ENCODE results near the gene DSC3.
A peak's percentile ranks its signal among the peaks of the same experiment; 100 is the strongest.
"Not testable (repeated sequence)": the region's sequence is repeated elsewhere in the genome, so short reads cannot be mapped to it uniquely, and the experiment has no call there.

The DSC3 gene

DNA sequence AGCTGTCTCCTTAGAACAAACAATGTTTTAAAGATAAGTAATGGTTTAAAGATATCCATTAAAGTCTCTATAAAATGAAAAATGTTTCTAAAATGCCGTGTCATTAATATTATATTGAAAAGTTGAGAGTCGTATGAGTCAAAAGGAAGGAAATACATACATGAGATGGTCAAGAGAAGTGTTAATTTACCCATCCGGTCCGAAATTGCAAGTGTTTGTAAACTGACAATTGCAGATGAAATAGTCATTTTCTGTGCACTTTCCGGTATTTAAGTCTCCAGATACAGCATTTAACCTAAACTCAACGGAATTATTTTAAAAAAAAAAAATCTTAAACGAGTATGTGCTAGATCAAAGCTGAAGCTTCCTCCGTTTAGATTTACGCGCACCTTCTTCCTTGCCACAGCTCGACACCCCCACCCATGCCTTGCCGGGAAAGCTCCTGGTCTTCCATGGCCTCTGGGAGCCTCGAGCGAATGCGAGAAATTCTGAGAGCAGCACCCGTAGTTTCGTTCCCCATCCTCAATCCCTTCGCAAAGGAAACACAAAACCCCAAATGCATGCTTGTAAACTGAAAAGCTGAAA lies 1.8 kb downstream of the DSC3 start:
- DNase-seq = no peak

DNA sequence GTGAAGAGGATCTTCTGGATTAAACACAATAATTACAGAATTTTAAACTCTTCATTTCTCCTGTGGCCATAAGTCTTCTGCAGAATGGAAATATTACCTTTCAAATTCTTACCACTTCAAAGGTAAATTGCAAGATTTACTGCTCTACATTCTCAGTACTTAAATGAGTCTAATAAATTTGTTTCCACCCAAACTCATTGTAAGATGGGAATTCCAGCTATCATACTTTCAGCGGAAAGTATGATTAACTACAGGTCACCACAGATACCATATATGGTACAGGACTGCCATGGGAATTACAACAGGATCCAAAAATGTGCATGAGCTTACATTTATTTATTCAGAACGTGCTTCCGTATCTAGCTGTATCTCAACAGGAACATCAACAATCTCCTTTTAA lies 3.1 kb downstream of the DSC3 start:
- no peak for DNase-seq

DNA sequence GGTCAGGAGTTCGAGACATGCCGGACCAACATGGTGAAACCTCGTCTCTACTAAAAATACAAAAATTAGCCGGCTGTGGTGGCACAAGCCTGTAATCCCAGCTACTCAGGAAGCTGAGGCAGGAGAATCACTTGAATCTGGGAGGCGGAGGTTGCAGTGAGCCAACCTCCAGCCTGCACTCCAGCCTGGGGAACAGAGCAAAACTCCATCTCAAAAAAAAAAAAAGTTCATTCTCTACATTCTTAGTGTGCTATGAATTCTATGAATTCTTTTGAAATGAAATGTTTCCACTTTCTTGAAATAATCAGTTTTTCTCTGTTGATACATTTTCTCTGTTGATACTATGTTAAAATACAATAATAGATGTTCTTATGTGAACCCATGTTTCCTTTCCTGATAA lies 4.9 kb downstream of the DSC3 start:
- DNase-seq = not testable (repeated sequence)

DNA sequence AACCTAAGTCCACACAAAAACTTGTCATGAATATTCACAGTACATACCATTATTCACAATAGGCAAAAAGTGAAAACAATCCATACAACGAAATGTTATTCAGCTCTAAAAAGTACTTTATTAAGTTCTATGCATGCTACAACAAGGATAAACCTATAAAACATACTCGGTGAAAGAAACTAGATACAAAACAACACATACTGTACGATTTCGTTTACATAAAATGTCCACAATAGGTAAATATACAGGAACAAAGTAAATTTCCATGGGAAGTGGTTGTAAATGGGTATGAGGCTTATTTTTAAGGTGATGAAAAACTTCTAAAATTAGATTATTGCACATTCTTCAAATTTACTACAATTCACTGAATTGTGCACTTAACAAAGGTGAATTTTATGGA lies 8.0 kb downstream of the DSC3 start:
- DNase-seq = no peak

DNA sequence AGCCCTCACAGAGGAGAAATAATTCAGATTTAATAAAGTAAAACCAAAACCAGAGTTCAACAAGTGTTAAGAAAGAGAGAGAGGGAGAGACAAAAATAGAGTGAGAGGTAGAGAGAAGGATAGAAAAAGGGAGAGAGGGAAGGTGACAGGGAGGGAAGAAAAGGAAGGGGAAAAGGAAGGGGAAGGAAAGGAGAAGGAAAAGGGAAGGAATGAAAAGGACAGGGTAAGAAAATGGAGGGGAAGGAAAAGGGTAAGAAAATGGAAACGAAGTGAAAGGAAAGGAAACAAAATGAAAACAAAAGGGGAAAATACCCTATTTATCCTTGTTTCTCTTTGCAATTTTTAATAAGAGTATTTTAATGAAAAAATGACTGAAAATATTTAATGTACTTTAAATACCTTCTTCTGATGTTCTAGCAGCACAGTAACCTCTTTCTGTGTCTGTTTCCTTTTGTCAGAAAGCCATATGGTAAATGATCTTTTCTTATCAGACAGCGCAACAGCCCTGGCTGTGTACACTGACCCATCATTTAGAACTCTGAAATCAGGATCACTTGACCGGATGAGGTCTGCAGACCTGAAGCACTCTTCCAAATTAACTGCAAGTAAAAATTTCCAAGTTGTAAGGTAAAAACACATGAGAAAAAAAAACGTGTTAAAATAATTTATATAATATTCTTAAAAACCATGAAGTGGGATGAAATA lies 11.8 kb downstream of the DSC3 start:
- no peak for DNase-seq

DNA sequence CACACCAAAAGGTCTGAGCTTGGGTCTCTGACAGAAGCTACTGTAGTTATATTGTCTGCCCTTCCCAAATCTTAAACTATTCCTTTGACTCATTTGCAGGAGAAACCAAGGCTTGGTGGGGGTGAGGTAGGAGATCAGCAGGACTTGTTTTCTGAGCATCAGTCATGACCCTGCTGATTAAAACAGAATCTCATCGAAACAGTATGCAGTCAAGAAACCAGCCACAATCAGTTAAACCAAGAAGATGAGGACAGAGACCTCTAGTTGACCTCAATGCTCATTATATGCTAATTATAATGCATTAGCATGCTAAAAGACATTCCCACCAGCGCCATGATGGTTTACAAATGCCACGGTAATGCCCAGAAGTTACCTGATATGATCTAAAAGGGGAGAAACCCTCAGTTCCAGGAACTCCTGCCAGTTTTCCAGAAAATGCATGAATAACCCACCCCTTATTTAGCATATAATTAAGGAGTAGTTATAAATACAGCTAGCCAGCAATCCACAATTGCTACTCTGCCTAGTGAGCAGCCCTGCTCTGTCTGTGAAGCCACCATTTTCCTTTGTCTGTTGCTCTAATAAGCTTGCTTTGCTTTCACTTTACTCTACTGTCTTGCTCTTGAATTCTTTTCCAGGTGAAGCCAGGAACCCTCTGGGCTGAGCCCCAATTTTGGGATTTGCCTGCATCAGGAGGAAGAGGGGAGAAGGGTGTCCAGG lies 26.7 kb downstream of the DSC3 start:
- DNase-seq = no peak

DNA sequence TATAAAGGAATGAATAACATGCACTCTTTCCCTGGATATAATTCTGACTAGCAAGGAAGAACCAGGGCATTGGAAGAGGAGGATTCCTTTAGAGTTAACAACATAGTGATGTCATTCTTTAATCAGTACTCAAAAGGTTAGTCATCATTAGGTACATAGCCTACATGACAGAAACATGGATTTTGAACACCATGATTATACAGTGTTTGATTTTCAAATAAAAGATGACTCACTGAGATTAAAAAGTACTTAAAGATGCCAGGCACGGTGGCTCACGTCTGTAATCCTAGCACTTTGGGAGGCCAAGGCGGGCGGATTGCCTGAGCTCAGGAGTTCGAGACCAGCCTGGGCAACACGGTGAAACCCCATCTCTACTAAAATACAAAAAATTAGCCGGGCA lies 31.1 kb downstream of the DSC3 start:
- DNase-seq = not testable (repeated sequence)

DNA sequence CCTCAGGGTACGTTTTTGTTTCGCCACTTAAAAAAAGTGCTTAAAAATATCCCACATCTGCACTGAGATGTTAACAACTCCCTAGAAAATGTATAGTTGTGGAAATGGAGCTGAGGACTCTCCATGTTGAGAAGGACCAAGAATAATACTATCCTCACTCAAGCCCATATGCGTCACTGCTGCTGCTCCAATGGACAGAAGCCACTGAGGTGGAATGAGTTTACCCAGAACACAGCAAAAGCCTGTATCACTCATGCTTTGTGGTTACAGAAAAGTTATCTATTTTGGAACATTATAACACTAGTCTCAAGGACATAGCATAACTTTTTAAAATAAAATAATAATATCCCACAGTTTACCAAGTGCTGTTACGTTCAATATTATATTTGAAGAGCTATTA lies 31.9 kb downstream of the DSC3 start:
- no peak for DNase-seq

DNA sequence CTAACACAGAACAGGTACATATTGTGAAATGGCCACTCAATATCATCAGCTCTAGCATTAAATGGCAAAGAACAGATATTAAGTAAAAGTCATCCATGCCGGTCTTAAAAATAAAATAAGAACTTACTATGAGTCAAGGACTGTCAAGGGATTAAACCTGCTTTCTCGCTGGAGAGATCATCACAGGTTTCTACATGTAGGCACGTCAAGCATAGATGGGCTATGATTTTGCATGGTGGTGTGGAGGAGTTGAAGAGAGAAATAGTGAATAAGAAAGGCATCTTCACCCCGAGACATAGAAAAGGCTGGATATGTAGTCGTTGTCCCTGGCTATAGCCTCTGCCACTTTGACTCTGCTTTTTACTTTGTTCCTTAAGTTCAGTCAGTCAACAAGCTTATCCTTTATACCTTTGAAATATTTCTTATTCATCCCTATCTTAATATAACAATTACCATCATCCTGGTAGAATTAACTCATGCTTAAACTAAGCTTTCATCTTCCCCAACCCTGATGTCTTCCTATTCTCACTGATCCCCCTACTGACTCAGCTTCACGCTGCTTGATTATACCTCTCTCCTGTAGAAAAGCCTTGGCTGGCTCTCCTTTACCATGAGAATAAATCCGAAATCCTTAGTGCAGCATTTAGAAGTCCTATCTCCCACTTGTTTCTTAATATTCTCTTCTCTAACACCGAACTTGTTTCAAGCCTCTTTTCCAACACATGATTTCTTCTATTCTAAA lies 42.5 kb downstream of the DSC3 start:
- no peak for DNase-seq

DNA sequence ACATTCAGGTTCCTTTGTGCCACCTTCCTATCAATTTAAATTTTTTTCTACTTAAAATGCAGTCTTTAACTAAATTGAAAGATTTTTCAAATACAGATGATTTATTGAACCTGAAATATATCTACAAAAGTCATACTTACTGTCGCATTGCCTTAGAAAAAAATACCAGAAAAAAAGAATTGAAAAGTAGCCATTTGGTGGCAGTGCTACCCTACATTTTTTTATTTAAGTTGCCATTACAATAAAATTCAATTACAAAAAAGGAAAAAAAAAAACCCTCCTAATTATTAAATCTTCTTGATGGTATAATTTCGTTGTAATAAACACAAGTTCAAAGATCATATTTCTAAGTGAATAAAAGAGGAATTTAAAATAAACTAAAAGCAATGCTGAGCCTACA lies 43.4 kb downstream of the DSC3 start:
- DNase-seq = no peak

DNA sequence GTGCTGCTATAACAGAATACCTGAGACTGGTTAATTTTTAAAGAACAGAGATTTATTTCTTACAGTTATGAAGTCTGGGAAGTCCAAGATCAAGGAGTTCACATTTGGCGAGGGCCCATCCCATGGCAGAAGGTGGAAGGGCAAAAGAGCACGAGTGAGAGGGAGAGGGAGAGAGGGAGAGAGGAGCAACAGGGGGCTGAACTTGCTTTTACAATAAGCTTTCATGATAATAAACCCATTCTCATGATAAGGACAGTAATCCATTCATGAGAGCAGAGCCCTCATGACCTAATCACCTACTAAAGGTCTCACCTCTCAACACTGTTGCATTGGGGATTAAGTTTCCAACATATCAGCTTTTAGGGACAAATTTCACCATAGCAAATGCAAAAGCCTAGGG lies 45.3 kb downstream of the DSC3 start:
- no peak for DNase-seq

DNA sequence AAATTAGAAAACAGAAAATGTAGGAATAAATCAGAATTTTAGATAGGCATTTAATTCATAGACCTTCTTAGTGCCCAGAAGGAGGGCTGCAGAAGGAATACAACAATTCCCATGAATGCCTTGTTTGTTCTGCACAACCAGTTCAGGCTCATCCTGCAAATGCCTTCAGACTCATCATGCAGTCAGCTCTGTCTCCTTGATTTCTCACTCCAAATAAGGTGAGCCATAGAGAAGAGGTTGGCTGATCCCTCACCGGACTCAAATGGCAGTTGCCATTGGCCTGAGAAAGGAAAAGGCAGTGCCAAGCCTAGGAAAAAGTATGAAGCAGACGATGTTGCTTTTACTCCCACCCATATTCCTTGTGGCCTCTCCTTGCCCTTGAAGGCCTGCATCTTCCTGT lies 50.3 kb downstream of the DSC3 start:
- no peak for DNase-seq

DNA sequence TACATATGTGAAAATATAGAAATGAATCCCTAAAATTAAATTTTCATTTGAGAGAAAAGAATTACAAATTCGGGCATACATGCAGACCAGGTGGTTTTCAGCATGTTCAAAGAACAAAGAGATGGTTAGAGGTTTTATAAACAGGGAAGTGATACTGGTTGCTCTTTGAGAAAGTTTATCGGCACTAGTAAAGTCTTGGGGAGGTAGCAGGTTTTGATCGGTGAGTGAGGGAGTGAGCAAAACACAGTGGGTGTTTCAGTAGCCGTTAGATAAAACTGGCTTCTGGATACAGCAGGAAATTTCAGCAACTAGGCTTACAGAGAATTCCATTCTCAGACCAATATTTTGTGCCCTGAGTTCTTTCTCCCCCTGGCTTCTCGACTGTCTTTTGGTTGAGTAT lies 51.1 kb downstream of the DSC3 start:
- no peak for DNase-seq

DNA sequence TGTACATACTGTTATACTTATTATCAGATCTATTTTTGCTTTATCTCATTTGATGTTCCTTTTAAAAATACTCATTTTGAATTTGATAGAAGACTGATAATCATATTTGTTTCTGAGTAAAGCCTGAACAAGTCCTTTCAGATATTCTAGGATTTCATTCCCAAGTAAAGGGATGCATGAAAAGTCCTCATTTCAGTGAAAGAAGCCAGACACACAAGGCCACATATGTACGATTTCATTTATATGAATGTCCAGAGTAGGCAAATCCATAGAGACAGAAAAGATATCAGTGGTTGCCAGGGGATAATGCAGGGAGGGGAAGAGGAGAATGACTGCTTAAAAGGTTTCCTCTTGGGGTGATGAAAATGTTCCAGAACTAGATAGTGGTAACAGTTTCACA lies 53.4 kb downstream of the DSC3 start:
- DNase-seq = no peak

DNA sequence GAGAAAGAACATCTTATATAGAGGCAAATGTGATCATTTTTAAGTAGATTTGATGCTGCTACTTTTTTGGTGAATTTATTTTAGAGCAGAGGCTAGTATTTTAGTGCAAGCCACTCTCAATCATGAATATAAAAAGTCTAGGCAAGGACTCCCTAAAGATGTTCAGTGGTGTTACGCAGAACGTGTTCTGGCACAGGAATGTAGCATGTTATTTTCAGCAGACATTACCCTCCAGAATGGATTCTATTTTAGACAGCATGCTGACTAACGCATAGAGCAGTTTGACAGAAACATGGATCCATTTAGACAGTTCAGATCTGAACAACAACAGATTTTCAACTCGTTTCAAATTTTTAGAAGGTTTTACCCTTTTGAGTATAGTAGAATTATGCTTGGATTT lies 54.1 kb downstream of the DSC3 start:
- DNase-seq = no peak

DNA sequence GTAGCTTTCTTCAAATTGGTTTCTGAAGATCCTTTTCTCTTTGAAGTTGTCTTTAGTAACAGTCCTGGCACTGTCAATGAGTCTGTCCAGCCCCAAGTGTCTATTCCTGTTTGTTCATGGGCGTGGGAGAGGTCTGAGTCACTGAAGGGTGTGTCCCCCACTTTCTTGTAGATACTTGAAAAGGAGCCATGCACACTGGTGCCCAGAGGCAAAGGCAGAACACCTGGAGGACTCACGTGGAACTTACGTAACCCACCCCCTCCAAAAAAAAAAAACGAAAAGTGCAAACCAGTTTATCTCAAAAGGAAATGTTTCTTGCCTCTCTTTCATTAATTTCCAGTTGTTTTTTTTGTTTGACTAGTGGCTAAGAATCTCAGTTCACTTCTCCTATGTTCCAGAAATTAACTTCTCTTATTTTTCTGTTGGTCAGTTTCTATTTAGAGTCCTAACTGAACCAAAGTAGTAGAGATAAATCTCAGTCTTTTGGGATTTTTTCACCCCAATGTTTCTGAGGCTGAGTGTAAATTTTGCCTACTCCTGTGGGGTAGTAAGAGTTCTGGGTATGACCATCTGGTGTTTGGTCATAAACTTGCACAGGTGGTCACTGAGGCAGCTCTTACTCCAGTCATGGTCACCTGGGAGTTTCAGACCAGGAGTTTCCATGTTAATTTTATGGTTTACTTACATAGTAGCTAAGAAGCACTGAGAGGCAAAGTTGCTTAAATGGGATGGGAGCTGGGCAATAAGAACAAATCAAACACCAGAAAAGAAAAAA lies 54.9 kb downstream of the DSC3 start:
- no peak for DNase-seq

DNA sequence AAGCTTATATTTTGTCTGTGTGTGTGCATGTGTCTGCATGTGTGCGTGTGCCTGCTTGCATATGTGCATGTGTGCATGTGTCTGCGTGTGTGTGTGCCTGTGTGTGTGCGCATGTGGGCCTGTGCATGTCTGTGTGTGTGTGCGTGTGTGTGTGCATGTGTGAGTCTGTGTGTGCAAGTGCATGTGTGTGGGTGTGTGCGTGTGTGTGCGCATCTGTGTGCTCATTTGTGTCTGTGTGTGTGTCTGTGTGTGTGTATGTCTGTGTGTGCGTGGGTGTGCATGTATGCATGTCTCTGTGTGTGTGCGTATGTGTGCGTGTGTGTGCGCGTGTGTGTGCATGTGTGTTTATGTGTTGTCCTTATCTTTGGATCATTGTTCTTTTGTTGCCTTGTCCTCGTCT lies 56.8 kb downstream of the DSC3 start:
- DNase-seq = no peak

DNA sequence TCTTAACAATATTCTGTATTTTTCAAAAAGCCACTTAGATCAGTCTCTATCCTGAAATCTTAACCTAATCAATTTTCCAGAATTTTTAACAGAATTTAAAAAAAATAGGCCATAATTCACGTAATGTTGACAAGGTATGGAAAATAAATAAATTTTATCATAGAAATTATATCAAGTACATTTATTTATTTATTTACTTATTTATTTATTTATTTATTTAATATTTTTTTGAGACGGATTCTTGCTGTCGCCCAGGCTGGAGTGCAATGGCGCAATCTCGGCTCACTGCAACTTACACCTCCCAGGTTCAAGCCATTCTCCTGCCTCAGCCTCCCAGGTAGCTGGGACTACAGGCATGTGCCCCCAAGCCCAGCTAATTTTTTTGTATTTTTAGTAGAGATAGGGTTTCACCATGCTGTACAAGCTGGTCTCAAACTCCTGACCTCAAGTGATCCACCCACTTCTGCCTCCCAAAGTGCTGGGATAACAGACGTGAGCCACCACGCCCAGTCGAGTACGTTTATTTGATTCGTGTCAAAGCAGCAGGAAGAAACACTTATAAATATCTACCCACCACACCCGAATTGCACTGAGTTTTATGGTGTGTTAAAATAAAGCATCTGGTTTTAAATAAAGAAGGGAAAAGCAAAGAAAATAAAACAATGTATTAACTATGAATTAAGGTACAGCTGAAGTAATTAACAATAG lies 60.1 kb downstream of the DSC3 start:
- no peak for DNase-seq

DNA sequence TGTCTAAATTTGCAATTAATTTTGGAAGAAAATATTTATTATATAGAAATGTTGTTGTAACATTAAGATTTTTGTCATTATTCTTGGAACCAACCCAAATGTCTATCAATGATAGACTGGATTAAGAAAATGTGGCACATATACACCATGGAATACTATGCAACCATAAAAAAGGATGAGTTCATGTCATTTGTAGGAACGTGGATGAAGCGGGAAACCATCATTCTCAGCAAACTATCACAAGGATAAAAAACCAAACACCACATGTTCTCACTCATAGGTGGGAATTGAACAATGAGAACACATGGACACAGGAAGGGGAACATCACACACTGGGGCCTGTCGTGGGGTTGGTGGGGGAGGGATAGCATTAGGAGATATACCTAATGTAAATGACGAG lies 64.5 kb downstream of the DSC3 start:
- not testable (repeated sequence) for DNase-seq

DNA sequence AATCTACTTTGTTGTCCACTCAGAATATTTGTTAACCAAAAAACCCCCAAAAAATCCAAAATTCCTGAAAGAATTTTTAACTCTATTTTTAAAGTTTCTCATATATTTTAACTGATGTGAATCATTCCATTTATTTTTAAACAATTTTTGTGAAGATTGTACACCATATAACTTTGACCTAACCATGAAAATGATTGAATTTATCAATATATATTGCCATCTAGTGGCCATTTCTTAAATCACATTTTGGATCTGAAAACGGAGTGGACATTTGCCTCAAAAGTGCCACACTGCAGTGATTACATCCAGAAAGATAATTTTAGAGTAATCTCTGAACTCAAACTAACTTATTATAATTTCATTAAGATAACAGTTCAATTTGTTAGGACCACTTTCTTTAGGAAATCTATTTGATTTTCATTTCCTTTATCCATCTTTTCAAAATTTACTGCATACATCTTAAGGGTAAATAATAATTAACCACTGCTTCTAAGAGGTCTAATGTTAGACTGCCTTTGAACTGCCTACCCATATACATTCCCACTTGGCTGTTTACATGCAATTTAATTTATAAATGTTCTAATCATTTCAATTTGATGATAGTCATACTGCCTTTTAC lies 71.1 kb downstream of the DSC3 start:
- DNase-seq = peak; percentile 9

DNA sequence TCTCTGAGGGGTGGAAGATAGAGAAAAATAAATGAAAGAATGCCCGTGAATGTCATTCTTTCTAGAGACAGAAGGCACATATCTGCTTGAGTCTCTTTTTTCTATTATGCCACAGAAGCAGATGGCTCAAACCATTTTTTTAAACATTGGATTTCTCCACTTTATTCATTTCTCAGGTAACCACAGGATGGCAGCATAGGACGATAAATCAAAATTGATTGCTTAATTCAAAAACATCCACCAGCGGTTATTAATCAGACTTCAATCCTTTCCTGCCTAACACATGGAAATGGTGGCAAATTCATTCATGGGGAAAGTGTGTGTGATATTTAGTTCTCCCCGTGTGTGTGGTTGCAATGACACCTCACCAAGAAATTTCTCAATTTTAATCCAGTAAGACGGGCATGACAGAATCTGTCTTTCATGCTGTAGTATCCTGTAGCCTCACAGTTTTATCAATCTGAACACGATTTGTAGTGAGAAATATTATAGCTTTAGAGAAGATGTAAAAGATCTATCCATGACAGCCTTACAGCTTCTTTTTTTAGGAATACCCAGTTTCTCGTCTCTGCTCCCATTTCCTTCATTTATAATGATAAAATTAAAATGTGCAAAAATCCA lies 72.2 kb downstream of the DSC3 start:
- peak; percentile 3 for DNase-seq

Data from DMS79 treated with DMSO at 0.1 percent for 48 hours (cell line).